ENCODE measurements around the gene KCND3. TPM values are rescaled to one million over a fixed set of nuclear protein-coding genes. Genes with fewer than 3 reads are reported as not detected.
A peak's percentile ranks its signal among the peaks of the same experiment; 100 is the strongest.

KCND3 gene
- total and polyA plus RNA-seq, 12 donors: 3.5 to 24.7 (median 15.2) TPM

DNA sequence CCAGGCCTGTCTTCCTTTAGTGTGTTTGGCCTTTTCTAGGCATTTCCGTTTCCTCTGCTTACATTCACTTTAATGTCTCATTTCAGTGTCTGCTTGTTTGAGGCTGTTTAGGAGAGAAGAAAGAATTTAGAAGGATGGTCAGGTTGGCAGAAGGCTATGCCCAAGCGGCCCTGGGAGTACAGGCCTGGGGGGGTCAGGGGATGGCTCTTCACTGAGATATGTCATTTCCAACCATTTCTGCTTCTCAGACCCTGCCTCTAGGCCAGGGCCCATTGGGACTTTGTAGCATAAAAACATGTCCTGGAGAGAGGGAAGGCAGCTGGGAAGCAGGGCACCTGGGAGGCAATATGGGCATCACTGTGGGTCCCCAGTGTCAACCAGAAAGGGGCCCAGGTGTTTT is 147.7 kb downstream of the KCND3 start:
- intact Hi-C loops (cut with DNase I): no loop called here
- DNase-seq (no peak), ATAC-seq (no peak)
- H3K4me3 ChIP-seq: no peak overlapping the region
- H3K36me3 ChIP-seq: no peaks in the 10 kb centered on the region
- H3K9me3 ChIP-seq: no peaks in the 10 kb centered on the region
- H3K27ac ChIP-seq: no peak overlapping the region
- TF ChIP-seq, protein P1, sequence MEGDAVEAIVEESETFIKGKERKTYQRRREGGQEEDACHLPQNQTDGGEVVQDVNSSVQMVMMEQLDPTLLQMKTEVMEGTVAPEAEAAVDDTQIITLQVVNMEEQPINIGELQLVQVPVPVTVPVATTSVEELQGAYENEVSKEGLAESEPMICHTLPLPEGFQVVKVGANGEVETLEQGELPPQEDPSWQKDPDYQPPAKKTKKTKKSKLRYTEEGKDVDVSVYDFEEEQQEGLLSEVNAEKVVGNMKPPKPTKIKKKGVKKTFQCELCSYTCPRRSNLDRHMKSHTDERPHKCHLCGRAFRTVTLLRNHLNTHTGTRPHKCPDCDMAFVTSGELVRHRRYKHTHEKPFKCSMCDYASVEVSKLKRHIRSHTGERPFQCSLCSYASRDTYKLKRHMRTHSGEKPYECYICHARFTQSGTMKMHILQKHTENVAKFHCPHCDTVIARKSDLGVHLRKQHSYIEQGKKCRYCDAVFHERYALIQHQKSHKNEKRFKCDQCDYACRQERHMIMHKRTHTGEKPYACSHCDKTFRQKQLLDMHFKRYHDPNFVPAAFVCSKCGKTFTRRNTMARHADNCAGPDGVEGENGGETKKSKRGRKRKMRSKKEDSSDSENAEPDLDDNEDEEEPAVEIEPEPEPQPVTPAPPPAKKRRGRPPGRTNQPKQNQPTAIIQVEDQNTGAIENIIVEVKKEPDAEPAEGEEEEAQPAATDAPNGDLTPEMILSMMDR (IDR thresholded peaks at IDR 0.05): no peak
- H3K27me3 ChIP-seq: no peaks in the 10 kb centered on the region
- peaks cover 0 to 45% (median 12%) of the 10 kb centered on the region in 9 donors for H3K4me1 ChIP-seq
- 91 to 95% methylated on average over 2 of the region's 2 CpGs for WGBS, 2 donors

DNA sequence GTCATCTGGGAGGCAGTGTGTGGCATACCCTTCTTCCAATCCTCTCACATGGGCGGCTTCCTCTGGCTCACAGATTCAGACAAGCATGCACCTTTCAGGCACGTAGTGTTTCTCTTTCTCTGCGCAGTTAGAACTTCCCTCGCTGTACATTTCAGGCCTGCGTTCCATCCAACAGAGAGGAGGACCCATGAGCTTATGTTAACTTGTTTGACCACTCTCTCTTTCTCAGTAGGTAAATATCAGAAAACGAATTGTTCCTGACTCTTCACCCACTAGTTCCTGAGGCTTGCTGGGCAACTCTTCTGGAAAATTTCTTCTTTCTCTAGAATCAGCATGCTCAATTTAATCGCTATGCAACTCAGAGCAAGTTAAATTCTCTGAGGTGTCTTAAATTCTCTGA is 148.3 kb downstream of the KCND3 start:
- DNase-seq: no peak
- intact Hi-C loops (cut with DNase I): no loop called here
- WGBS, 2 donors: 89 to 95% methylated on average over 7 of the region's 7 CpGs

DNA sequence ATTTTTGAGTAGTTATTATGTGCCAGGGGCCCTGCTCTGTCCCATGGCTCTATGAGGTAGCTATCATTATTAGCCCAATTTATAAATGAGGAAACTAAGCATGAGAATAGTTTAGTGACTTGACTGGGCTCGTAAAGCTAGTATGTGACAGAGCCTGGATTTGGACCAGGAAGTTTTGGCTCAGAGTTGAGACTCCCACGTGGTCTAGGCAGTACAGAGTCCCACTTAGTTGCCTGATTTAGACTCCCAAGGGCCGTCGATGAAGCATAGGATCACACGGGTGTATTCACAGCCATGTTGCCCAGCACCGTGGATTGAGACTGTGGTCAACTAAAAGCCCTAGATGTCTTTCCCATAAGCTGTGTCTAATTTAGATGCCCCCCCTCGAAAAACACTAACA is 152.1 kb downstream of the KCND3 start:
- H3K4me1 ChIP-seq: peaks cover 0 to 15% (median 4%) of the 10 kb centered on the region in 9 donors
- ATAC-seq (peak; percentile 78 to 95 (median 92)), DNase-seq (peak in 1 of 2 donors; percentile 66)
- peak overlapping the region in 3 of 10 donors; percentile 11 to 57 (median 19) for H3K27ac ChIP-seq
- H3K4me3 ChIP-seq: no peak overlapping the region
- H3K36me3 ChIP-seq: no peaks in the 10 kb centered on the region
- no peaks in the 10 kb centered on the region for H3K9me3 ChIP-seq
- intact Hi-C loops (cut with DNase I): no loop called here
- TF ChIP-seq, protein P1 (IDR thresholded peaks at IDR 0.05): no peak
- H3K27me3 ChIP-seq: no peaks in the 10 kb centered on the region
- 40 to 41% methylated on average over 7 of the region's 7 CpGs for WGBS, 2 donors

More for the DNA sequence above, 148.3 kb downstream of the KCND3 start:
- TF ChIP-seq, protein P1 (IDR thresholded peaks at IDR 0.05): no peak
- Histone ChIP-seq H3K4me3 (no peak overlapping the region), H3K27me3 (no peaks in the 10 kb centered on the region), H3K36me3 (no peaks in the 10 kb centered on the region), H3K4me1 (peaks cover 0 to 41% (median 13%) of the 10 kb centered on the region in 9 donors), H3K27ac (no peak overlapping the region), H3K9me3 (no peaks in the 10 kb centered on the region)
- no peak for ATAC-seq

DNA sequence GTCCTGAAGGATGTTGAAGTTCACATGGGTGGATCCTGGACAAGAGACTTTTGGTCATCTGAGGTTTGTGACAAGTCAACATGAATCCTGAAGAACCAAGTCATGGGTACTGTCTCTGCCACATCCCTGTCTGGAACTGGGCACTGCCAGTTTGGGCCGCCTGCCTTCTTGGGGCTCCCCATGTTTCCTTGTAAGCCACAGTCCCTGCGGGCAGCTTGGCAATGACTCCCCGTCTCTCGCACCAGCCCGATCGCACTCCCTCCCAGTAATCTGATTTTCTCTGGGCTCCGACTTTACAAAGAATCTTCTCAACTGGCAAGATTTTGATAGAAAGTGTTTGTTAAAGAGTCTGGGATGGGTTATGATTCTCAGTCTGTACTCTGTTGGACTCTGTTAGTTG is 153.4 kb downstream of the KCND3 start:
- ATAC-seq (no peak), DNase-seq (no peak)
- Histone ChIP-seq H3K27ac (no peak overlapping the region), H3K4me3 (no peak overlapping the region), H3K9me3 (no peaks in the 10 kb centered on the region), H3K36me3 (no peaks in the 10 kb centered on the region), H3K4me1 (peaks cover 0 to 15% (median 4%) of the 10 kb centered on the region in 9 donors), H3K27me3 (no peaks in the 10 kb centered on the region)
- TF ChIP-seq, protein P1 (IDR thresholded peaks at IDR 0.05): no peak
- intact Hi-C loops (cut with DNase I): no loop called here
- 92 to 96% methylated on average over 7 of the region's 7 CpGs for WGBS, 2 donors

Data from heart right ventricle (tissue), 16 donors.